ENCODE measurements around the gene SLC25A33.
"Not testable (repeated sequence)": the region's sequence is repeated elsewhere in the genome, so short reads cannot be mapped to it uniquely, and the experiment has no call there.

SLC25A33 gene

DNA sequence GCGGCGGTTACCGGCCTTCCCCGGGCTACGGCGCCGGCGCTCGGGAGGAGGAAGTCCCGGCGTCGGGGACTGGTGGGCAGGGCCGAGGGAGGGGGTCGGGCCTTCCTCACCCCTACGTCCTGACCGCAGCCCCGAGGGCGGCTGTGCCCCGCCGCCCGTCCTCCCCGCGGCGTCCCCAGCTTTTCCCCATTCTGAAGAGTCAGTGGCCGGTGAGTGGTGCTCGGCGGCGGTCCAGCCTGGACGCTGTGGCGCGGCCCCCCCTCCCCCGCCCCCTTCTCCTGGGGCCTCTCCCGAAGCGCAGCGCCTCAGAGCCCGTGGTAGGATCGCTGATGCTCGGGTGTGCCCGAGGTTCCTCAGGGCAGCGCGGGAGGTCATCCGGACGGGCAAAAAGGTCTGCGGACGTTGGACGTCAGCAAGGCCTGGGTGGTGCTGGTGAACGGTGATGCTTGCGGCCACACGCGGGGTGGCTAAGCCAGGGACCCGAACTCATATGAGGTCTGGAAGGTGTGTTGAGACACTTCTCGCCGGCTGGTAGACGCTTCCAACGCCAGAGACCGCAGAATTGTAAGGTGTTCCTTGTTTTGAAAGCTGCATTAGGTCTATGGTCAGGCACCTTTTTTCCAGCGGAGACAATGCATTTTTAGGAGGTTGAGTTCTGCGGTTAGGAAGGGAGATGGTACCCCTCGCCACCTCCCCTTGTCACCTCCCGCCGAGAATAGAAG lies 725 bp downstream of the SLC25A33 start:
- peak; percentile 25 for DNase-seq (ENCODE audit: low spot score)

DNA sequence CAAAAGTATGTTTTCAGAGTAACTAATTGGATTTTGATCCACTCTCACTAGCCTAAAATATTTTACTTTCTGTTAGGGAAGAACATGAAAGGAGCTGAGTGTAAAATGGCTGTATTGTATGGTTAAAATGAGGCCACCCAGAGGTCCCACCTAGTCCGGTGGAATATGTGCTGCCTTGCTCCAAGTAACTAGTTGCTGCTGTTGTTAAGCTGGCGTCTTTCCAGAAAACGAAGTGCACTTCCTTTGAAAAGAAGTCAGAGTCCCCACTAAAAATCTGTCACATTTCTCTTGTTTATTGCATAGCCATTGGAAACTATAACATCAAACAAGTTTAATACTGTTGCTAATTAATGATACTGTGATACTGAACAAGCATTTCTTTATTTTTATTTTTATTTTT lies 3.2 kb downstream of the SLC25A33 start:
- DNase-seq (ENCODE audit: low spot score), result no peak

DNA sequence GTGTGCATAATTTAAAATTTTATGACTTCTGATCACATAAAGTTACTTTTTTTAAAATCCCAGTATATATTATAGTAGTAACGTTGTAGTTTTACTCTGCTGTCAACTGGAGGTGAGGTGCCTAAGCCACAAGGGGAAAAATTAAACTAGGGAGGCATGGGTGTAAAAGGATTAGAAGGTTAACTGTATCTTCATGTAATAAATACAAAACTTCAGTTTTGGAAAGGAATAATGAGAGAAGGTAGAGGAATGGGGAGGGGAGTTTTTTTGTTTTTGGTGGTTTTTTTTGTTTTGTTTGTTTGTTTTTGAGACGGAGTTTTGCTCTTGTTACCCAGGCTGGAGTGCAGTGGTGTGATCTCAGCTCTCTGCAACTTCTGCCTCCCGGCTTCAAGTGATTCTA lies 5.7 kb downstream of the SLC25A33 start:
- no peak for DNase-seq (ENCODE audit: low spot score)

DNA sequence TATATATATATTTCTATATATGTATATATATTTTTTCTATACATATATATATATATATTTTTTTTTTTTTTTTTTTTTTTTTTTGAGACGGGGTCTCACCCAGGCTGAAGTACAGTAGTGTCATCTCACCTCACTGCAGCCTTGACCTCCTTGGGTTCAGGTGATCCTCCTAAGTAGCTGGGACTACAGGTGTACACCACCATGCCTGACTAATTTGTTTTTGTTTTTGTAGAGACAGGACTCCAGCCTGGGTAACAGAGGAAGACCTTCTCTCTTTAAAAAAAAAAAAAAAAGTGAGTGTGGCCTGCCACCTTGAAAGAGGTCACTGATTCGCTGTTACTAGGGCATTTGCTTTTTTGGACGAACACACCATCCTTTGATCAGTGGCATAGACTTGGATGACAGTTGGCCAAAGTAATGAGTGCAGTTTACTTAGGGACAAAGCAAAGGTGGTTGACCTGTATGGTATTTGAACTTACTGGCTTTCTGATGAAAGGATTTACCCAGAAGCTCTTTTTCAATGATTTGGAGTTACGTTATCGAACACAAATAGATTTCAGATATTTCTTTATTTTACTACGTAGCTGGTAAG lies 10.8 kb downstream of the SLC25A33 start:
- no peak for DNase-seq (ENCODE audit: low spot score)

DNA sequence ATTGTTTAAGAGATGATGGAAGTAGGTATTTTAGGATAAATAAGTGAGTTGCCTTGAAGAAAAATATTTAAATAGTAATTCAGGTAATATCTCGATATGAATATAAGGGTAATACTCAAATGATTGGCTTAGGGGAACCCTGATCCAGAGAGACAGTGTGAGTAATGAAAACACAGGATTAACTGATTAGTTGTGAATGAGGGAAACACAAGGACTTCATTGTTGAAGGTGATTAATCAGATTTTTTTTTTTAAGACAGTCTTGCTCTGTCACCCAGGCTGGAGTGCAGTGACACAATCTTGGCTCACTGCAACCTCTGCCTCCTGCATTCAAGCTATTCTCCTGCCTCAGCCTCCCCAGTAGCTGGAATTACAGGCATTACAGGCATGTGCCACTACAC lies 12.7 kb downstream of the SLC25A33 start:
- DNase-seq (ENCODE audit: low spot score), result no peak

DNA sequence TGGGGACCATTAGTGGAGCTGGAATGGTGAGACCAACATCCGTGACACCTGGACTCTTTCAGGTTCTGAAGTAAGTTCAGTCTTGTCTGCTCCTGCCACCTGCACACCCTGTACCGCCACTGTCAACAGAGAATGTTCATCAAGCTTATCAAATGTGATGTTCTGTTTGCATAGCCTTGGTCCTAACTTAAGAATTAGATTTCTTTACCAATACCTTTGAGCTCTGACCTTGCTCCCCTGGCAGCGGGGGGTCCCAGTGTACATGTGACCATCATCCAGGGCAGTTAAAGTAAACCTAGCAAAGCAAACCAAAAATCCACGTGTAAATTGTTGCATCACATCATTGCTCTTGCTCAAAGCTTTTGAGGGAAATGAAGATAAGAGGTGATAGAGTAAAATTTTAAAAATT lies 14.5 kb downstream of the SLC25A33 start:
- no peak for DNase-seq (ENCODE audit: low spot score)

DNA sequence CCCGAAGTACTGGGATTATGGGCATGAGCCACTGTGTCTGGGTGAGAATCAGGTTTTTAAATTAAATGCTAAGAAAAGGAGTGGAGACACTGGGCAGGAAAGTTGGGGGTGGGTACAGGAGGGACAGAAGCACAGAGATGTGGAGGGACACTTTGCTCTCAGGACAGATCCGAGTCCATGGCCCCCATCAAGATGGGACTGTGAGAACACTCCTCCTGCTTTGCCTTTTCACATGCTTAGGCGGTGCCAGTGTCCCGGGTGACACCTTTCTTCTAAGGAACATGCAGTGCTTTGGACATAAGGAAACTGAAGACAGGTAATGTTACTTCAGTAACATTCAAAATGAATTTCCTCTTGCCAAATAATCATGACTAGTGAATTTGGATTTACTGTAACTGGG lies 16.7 kb downstream of the SLC25A33 start:
- DNase-seq (ENCODE audit: low spot score), result no peak

DNA sequence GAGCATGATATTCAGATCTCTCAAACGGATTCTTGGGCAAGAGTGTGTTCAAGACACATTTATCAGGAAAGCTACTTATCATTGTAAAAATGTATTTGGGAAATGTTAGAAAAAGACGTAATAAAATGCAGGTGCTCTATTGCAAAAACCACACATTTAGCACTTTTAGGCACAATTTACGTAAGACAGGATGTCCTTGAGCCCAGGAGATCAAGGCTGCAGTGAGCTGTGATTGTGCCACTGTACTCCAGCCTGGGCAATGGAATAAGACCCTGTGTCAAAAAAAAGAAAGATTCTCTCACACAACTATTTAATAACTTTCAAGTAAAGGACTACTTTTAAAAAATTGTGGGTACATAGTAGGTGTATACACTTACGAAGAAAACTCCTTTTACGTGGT lies 18.4 kb downstream of the SLC25A33 start:
- no peak for DNase-seq (ENCODE audit: low spot score)

DNA sequence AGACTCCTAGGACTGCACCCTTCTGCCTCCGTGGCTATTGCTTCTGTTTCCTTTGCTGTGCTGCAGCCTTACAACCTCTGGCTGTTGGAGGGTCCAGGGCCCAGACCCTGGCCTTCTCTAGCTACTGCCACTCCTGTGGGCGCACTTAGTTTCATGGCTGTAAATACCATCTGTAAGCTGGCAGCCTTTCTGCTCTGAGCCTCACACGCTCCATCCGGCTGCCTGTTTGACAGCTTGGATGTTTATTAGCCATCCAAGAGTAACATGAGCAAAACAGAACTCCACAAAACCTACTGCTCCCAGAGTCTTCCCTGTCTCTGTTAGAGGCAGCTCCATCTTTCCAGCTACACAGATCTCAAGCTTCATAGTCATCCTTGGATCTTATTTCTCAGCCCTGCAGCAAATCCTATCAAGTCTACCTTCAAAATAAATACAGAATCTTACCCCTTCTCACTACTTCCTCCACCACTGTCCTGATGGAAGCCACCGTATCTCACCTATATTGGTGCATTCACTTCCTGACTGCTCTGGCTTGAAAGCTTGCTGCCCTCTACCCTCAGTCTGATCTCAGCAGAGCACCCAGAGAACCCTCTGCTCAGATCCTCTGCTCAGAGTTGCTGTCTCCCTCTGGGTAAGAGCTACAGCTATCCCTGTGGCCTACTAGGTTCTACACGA lies 19.1 kb downstream of the SLC25A33 start:
- DNase-seq (ENCODE audit: low spot score), result no peak

DNA sequence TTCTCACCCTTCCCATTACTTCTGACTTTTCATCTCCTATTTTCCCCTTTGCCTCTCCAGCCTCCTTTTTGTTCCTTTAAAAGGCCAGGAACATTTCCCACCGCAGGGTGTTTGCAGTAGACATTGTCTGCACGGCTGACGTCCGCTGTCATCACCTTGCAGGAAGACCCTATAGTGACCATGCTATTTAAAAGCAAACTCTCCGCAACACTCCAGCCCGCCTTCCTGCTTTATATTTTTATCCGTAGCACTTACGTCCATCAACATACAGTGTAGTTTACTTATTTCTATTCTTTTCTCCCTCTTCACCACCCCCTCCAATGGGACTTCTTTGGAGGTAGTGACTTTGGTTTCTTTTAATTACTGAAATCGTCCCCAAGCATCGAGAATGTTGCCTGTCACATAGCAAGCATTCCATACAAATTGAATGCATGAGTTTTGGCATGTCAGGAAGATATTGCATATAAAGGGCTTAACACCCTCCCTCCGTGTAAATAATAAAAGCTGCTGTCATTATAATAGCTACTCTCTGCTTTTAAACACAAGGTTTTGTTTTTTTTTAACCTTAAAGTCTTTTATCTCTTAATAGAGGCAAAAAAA lies 19.8 kb downstream of the SLC25A33 start:
- DNase-seq (ENCODE audit: low spot score), result no peak

DNA sequence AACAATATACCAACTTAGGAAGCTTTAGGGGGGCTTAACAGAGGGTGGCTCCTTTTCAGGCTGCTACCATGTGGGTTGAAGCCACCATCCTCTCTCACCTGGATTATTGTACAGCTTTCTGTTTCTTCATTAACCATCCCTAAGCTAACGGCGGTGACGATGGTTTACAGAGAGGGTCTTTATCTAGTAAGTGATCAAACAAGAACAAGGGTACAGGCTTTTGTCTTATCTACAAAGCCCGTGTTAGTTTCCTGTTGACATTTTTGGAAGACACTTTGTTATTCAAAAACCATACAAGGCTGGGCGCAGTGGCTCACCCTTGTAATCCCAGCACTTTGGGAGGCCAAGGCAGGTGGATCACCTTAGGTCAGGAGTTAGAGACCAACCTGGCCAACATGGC lies 20.4 kb downstream of the SLC25A33 start:
- no peak for DNase-seq (ENCODE audit: low spot score)

DNA sequence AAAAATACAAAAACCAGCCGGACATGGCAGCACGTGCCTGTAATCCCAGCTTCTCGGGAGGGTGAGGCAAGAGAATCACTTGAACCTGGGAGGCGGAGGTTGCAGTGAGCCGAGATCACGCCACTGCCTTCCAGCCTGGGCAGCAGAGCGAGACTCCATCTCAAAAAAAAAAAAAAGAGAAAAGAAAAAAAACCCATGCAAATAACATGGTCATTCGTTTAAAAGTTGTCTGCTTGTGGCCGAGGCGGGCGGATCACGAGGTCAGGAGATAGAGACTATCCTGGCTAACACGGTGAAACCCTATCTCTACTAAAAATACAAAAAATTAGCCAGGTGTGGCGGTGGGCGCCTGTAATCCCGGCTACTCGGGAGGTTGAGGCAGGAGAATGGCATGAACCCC lies 20.8 kb downstream of the SLC25A33 start:
- not testable (repeated sequence) for DNase-seq (ENCODE audit: low spot score)

DNA sequence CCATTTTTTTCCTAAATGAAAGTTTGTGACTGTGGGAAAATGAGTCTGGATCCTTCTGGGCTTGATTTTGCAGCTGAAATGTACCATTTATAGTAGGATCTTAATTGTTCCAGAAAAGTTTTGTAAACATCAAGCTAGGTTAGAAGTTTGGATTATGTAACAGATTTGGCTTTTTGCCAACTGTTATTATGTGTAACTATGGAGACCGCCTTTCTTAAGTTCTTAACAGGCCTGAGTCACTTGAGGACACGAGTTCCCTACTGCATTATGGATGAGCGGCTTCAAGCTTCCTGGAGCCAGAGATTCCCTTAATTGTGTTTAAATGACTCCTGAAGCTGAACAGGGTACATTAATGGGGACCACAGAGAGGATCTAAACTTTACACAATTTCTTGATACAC lies 22.2 kb downstream of the SLC25A33 start:
- DNase-seq (ENCODE audit: low spot score), result peak; percentile 12

DNA sequence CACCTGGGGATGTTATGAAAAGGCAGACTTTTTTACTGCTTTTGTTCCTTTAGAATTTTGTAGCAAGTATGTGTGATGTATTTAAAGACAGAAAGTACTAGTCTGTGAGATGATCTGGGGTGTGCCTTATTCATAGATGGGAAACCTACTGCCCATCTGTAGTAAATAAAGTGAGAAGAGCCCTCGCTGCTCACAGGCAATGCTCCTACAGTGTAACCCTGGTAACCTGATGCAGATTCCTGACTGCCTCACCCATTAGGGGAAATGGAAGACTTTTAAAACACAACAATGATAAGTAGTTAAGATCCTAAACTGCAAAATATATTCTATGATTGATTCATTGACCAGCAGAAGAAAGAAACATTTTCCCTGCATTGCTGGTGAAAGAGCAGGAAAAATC lies 30.0 kb downstream of the SLC25A33 start:
- DNase-seq (ENCODE audit: low spot score), result no peak

DNA sequence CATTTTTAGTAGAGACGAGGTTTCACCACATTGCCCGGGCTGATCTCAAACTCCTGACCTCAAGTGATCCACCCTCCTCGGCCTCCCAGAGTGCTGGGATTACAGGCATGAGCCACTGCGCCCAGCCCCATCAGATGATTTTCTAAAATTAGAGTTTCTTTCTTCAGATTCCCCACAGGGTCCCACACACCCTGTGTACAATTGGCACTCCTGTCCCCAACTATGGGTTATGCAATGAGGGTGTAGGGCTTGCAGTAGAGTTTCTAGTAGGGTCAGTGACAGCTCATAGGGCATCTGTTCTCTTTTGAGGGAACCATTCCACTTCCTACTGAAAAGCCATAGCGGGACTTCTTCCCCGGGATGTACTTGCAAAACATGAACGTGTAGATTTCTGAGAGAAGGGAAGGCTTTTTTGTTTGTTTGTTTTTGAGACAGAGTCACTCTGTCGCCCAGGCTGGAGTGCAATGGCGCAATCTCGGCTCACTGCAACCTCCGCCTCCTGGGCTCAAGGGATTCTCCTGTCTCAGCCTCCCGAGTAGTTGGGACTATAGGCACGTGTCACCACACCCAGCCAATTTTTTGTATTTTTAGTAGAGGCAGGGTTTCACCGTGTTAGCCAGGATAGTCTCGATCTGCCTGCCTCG lies 31.7 kb downstream of the SLC25A33 start:
- DNase-seq (ENCODE audit: low spot score), result not testable (repeated sequence)

DNA sequence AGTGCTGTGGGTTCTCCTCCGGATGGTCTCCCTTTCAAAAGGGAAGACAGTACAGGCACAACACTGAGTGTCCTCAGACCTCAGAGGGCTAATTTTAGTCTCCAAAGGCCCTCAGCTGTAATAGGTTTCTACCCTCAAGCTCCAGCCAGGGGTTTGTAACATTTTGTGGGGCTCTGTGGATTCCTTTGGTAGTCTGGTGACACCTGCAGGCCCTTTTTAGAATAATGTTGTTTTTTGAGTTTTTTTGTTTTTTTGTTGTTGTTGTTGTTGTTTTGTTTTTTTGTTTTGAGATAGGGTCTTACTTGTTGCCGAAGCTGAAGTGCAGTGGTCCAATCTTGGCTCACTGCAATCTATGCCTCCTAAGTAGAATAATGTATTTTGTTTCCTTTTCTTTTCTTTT lies 34.5 kb downstream of the SLC25A33 start:
- peak; percentile 35 for DNase-seq (ENCODE audit: low spot score)

DNA sequence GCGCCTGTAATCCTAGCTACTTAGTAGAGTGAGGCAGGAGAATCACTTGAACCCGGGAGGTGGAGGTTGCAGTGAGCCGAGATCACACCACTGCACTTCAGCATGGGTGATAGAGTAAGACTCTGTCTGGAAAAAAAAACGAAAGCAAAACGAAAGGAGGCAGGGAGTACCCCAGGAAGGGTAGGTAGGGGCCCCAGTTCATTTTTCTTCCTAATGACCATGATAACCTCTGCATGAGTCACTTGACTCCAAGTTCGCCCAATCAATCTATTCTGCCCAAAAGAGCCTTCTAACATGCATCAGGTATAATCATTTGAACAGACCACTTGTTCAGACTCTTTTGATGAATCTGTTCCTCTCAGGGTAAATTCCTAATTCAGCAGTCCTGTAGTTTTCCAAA lies 36.2 kb downstream of the SLC25A33 start:
- no peak for DNase-seq (ENCODE audit: low spot score)

DNA sequence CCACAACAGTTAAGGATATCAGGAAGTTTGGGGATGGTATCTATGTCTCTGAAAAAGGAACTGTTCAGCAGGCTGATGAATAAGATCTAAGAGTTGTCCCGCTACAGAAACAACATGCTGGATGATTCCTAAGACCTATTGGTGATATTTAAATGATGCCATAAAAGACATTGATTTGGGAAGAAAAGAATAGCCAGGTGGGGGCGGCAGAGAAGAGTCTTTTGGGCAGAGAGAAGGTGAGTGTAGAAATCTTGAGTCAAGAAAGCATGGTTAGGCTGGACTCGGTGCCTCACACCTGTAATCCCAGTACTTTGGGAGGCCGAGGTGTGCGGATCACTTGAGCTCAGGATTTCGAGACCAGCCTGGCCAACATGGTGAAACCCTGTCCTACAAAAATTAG lies 37.6 kb downstream of the SLC25A33 start:
- DNase-seq (ENCODE audit: low spot score), result no peak

DNA sequence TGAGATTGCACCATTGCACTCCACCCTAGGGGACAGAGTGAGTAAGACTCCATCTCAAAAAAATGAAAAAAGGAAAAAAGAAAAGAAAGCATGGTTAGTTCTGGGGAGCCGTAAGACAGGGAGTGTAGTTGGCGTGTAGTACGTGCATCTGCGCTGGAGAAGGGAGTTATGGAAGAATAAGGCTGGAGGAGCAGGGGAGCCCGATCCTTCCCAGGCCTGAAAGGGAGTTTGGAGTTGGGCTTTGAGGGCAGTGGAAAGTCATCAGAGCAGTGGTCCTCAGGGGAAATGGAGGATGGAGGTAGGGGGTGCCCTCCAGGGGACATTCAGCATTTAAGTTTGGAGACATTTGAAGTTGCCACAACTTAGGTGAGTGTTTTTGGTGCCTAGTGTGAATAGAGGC lies 38.2 kb downstream of the SLC25A33 start:
- DNase-seq (ENCODE audit: low spot score), result no peak

DNA sequence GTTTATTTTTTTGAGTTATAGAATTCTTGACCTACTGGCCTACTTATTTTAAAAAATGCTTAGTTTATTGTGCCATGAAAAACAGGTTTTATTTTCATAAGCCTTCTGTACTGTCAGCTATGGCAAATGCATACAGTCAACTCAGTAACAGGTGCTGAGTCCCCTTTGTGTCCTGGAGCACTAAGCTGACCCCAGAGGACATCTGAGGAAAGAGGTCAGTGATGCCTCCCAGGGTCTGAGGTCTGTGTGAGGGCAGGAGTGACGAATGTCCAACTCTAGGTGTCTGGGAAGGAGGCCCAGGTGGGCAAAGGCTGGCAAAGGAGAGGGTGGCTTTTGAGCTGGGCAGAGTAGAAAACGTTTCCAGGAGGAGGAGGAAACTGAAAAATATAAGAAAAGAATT lies 41.7 kb downstream of the SLC25A33 start:
- DNase-seq (ENCODE audit: low spot score), result no peak

DNA sequence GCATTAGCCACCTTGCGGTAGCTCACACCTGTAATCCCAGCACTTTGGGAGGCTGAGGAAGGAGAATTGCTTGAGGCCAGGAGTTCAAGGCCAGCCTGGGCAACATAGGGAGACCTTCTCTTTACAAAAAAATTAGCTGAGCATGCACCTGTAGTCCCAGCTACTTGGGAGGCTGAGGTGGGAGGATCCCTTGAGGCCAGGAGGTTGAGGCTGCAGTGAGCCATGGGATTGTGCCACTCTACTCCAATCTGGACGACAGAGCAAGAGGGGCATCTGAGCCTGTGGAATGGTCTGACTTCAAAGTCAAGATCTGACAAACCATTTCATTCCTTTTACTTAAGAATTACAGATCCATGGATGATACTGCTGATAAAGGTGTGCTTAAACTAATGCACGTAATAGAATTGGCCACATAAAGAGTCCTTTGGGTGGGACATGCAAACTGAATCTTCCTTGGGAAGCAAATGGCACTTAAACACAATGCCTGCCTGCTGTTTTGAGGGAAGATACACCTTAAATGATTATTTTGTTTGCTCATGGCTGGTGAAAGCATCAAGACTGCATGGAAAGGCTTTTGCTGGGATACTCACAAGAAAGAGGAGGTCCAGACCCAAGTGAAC lies 47.0 kb downstream of the SLC25A33 start:
- no peak for DNase-seq (ENCODE audit: low spot score)

DNA sequence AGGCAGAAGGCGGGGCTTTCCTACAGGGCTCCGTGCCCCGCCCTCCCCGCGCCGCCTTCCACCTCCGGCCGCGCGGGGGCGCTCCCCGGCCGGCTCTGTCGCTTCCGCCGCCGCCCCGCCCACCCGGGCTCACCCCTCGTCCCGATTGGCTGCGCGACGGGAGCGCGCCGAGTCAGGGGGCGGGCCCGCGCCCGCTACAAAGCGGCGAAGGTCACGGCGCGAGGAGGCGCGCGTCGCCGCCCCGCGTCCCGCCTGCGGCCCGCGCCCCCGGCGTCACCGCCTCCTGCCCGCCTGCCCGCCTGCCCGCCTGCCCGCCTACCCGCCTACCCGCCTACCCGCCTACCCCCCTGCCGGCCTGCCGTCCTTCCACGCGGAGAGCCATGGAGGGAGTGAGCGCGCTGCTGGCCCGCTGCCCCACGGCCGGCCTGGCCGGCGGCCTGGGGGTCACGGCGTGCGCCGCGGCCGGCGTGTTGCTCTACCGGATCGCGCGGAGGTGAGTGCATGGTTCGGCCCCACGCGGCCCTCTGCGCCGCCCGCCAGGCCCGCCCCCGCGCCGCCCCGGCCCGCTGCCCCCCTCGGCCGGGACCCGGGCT lies 49.4 kb downstream of the SLC25A33 start, which contains the start of gene TMEM201:
Gene TMEM201 (plus strand): TSS at position 361 of the 593 bp plus-strand sequence. CDS start 20 bp downstream, at position 381.
- peak; percentile 93 for DNase-seq (ENCODE audit: low spot score)

Measured in hematopoietic multipotent progenitor cell treated with erythropoietin and hydrocortisone succinate and interleukin-3 and kit ligand, for 17 days (in vitro differentiated cells).